H1 (cell line): ENCODE data around the gene RPL3. TPM values are rescaled to one million over a fixed set of nuclear protein-coding genes. Genes with fewer than 3 reads are reported as not detected.

Source experiments
- CTCF ChIA-PET: fragments of 300-600 bp; sonication (Branson Sonifier 250); formaldehyde crosslinking; loops from one replicate; lab custom pipeline; 2021; ENCODE audit not compliant: partially characterized antibody; lab: Charles Lee
- POLR2A ChIA-PET: fragments of 300-600 bp; sonication (Branson Sonifier 250); formaldehyde crosslinking; loops from one replicate; lab custom pipeline; 2021; ENCODE audit warnings: inconsistent platforms; ENCODE audit not compliant: partially characterized antibody; lab: Charles Lee
- DNase-seq, 2 experiments: peaks; one replicate each; pipeline versions ENCODE4 v3.0.0 to v3.0.0-alpha.2; 2010 to 2022; ENCODE audit warnings: low spot score in 2 of 2, low read depth in 1 of 2, mixed read lengths in 1 of 2
- FAIRE-seq: peaks from 2 replicates; lab custom pipeline; 2011; peaks lifted over from hg19 to GRCh38; lab: Jason Lieb, UNC
- H2AFZ ChIP-seq: 2 replicates; pipeline ENCODE4 v1.8.1; 2012; ENCODE audit warnings: low read length, inconsistent platforms
- H2AK5ac ChIP-seq: 2 replicates; pipeline ENCODE4 v1.6.1; 2013; ENCODE audit warnings: low read depth, low read length
- H2BK120ac ChIP-seq: replicated peaks from 2 replicates; pipeline ENCODE3; 2013; ENCODE audit warnings: low read depth, low read length, inconsistent platforms
- H2BK12ac ChIP-seq: 2 replicates; pipeline ENCODE4 v1.6.1; 2013; ENCODE audit warnings: low read depth, low read length
- H2BK15ac ChIP-seq: 2 replicates; pipeline ENCODE4 v1.6.1; 2013; ENCODE audit warnings: low read length
- H2BK20ac ChIP-seq: 2 replicates; pipeline ENCODE4 v1.6.1; 2013; ENCODE audit warnings: low read length
- H2BK5ac ChIP-seq: 2 replicates; pipeline ENCODE4 v1.6.1; 2013; ENCODE audit warnings: low read depth, low read length
- H3K14ac ChIP-seq: 2 replicates; pipeline ENCODE4 v1.6.1; 2013; ENCODE audit warnings: inconsistent platforms; ENCODE audit not compliant: insufficient read length
- H3K18ac ChIP-seq: 2 replicates; pipeline ENCODE4 v1.6.1; 2013; ENCODE audit warnings: low read length; ENCODE audit errors: extremely low read depth
- H3K23ac ChIP-seq: 2 replicates; pipeline ENCODE4 v1.6.1; 2013; ENCODE audit warnings: inconsistent platforms; ENCODE audit not compliant: insufficient read length
- H3K23me2 ChIP-seq: 2 replicates; pipeline ENCODE4 v1.6.1; 2013; ENCODE audit warnings: low read depth, low read length
- H3K27ac ChIP-seq: 2 replicates; pipeline ENCODE4 v1.6.1; 2011; ENCODE audit warnings: low read depth, low read length, inconsistent platforms
- H3K27me3 ChIP-seq, 4 experiments: replicated peaks in 1 of 4; 1 replicate in 1 of 4; 2 replicates in 3 of 4; pipeline versions ENCODE4 v1.6.1 to v1.8.1; 2011 to 2013; ENCODE audit warnings: low read length in 3 of 4, mild to moderate bottlenecking in 3 of 4, inconsistent platforms in 2 of 4, mixed read lengths in 2 of 4, moderate library complexity in 1 of 4; ENCODE audit not compliant: control insufficient read depth in 3 of 4, insufficient read depth in 3 of 4; ENCODE audit errors: extremely low read depth in 1 of 4
- H3K36me3 ChIP-seq, 4 experiments: 2 replicates each; pipeline versions ENCODE4 v1.6.1 to v1.8.1; 2011 to 2013; ENCODE audit warnings: mild to moderate bottlenecking in 4 of 4, low read length in 3 of 4, moderate library complexity in 2 of 4, control low read depth in 1 of 4, inconsistent platforms in 1 of 4; ENCODE audit not compliant: insufficient read depth in 4 of 4, control insufficient read depth in 2 of 4
- H3K4ac ChIP-seq: replicated peaks from 2 replicates; pipeline ENCODE3; 2013; ENCODE audit warnings: low read length, low read depth, mixed read lengths, inconsistent platforms; ENCODE audit not compliant: insufficient read length
- H3K4me1 ChIP-seq, 4 experiments: replicated peaks in 1 of 4; 1 replicate in 1 of 4; 2 replicates in 3 of 4; pipeline versions ENCODE4 v1.6.1 to v1.8.1; 2011 to 2013; ENCODE audit warnings: low read length in 3 of 4, inconsistent platforms in 2 of 4, mixed read lengths in 1 of 4; ENCODE audit not compliant: insufficient read depth in 4 of 4, control insufficient read depth in 3 of 4
- H3K4me2 ChIP-seq, 2 experiments: 2 replicates each; pipeline versions ENCODE4 v1.6.1 to v1.8.1; 2011 to 2013; ENCODE audit warnings: low read depth in 2 of 2, low read length in 2 of 2, control low read depth in 1 of 2, inconsistent platforms in 1 of 2, mild to moderate bottlenecking in 1 of 2; ENCODE audit not compliant: insufficient read depth in 1 of 2
- H3K4me3 ChIP-seq, 4 experiments: fragments of 200-600, 300-600 bp in 1 of 4; sonication (generic), shearing (Covaris generic), sonication (Bioruptor Twin) in 1 of 4; 2 replicates each; pipeline versions ENCODE4 v1.5.1 to v1.8.1; 2011 to 2016; ENCODE audit warnings: low read length in 4 of 4, low read depth in 3 of 4, control low read depth in 2 of 4, inconsistent platforms in 2 of 4, mild to moderate bottlenecking in 2 of 4, mixed read lengths in 1 of 4, moderate library complexity in 1 of 4; ENCODE audit not compliant: insufficient read depth in 2 of 4; ENCODE audit errors: extremely low read depth in 1 of 4
- H3K56ac ChIP-seq: replicated peaks from 2 replicates; pipeline ENCODE3; 2013; ENCODE audit warnings: low read depth, mild to moderate bottlenecking, mixed read lengths, low read length, inconsistent platforms; ENCODE audit not compliant: insufficient read length
- H3K79me1 ChIP-seq: 2 replicates; pipeline ENCODE4 v1.6.1; 2013; ENCODE audit warnings: low read depth, low read length, control low read depth
- H3K79me2 ChIP-seq, 2 experiments: 2 replicates each; pipeline versions ENCODE4 v1.6.1 to v1.8.1; 2012 to 2013; ENCODE audit warnings: low read length in 2 of 2, mild to moderate bottlenecking in 2 of 2, inconsistent platforms in 1 of 2; ENCODE audit not compliant: insufficient read depth in 2 of 2, control insufficient read depth in 1 of 2
- H3K9ac ChIP-seq, 4 experiments: replicated peaks in 1 of 4; 1 replicate in 1 of 4; 2 replicates in 3 of 4; pipeline versions ENCODE4 v1.6.1 to v1.8.1; 2011 to 2013; ENCODE audit warnings: low read depth in 3 of 4, low read length in 3 of 4, control low read depth in 2 of 4, mild to moderate bottlenecking in 2 of 4, moderate library complexity in 2 of 4, inconsistent platforms in 1 of 4; ENCODE audit errors: extremely low read depth in 1 of 4
- H3K9me3 ChIP-seq, 2 experiments: 2 replicates each; pipeline versions ENCODE4 v1.6.1 to v1.8.1; 2012 to 2013; ENCODE audit warnings: mild to moderate bottlenecking in 2 of 2, moderate library complexity in 2 of 2, control low read depth in 1 of 2, inconsistent platforms in 1 of 2, low read depth in 1 of 2, low read length in 1 of 2, mixed read lengths in 1 of 2; ENCODE audit not compliant: insufficient read depth in 2 of 2
- H4K20me1 ChIP-seq, 2 experiments: replicated peaks in 1 of 2; 2 replicates each; pipeline versions ENCODE3 to v1.8.1; 2011 to 2013; ENCODE audit warnings: inconsistent platforms in 2 of 2, low read length in 2 of 2, mild to moderate bottlenecking in 1 of 2; ENCODE audit not compliant: insufficient read depth in 2 of 2, control insufficient read depth in 1 of 2
- H4K5ac ChIP-seq: 2 replicates; pipeline ENCODE4 v1.6.1; 2013; ENCODE audit warnings: low read length, low read depth, mixed read lengths, inconsistent platforms; ENCODE audit not compliant: insufficient read length
- H4K8ac ChIP-seq: 2 replicates; pipeline ENCODE4 v1.8.0; 2013; ENCODE audit warnings: mild to moderate bottlenecking, moderate library complexity, low read length, inconsistent platforms; ENCODE audit not compliant: insufficient read depth; ENCODE audit errors: extremely low read depth
- H4K91ac ChIP-seq: replicated peaks from 2 replicates; pipeline ENCODE3; 2013; ENCODE audit warnings: low read length, mixed read lengths, inconsistent platforms; ENCODE audit not compliant: insufficient read length
- ASH2L ChIP-seq: fragments of 200-600, 300-600 bp; sonication (generic); IDR thresholded peaks from one replicate; pipeline ENCODE4 v1.7.1; 2017; ENCODE audit warnings: low read length
- BACH1 ChIP-seq: IDR thresholded peaks from 2 replicates; pipeline ENCODE4 v1.6.1; 2012; ENCODE audit warnings: low read length, improper control_type of control experiment
- BRCA1 ChIP-seq: IDR thresholded peaks from 2 replicates; pipeline ENCODE4 v1.6.1; 2012; ENCODE audit warnings: low read depth, low read length, improper control_type of control experiment
- KDM1A ChIP-seq: fragments of 200-600, 300-600 bp; sonication (generic); IDR thresholded peaks from 2 replicates; pipeline ENCODE4 v1.7.1; 2016; ENCODE audit warnings: mild to moderate bottlenecking, low read length, borderline replicate concordance
- POLR2A ChIP-seq, 2 experiments: IDR thresholded peaks; 1 replicate in 1 of 2; 2 replicates in 1 of 2; pipeline ENCODE4 v1.6.1; 2011; ENCODE audit warnings: low read depth in 2 of 2, low read length in 2 of 2, mild to moderate bottlenecking in 2 of 2; ENCODE audit errors: control extremely low read depth in 1 of 2
- TAF1 ChIP-seq: IDR thresholded peaks from 2 replicates; pipeline ENCODE4 v1.6.1; 2011; ENCODE audit warnings: mild to moderate bottlenecking, low read depth, low read length
- TBP ChIP-seq: IDR thresholded peaks from 2 replicates; pipeline ENCODE4 v1.6.1; 2011; ENCODE audit warnings: low read depth, low read length, improper control_type of control experiment
- TEAD4 ChIP-seq: IDR thresholded peaks from 2 replicates; pipeline ENCODE4 v1.6.1; 2012; ENCODE audit warnings: low read depth, low read length, inconsistent platforms, mixed read lengths
- ZNF274 ChIP-seq: IDR thresholded peaks from 2 replicates; pipeline ENCODE4 v1.7.0; 2012; ENCODE audit warnings: low read length, borderline replicate concordance; ENCODE audit errors: extremely low read depth
- WGBS, 2 experiments: shearing (Covaris generic) in 1 of 2; methylation state at CpG; one replicate each; pipeline versions ENCODE4 v1.1.6 to v1.1.7; 2013 to 2015; ENCODE audit warnings: low lambda C conversion rate in 2 of 2, mixed read lengths in 2 of 2, inconsistent platforms in 1 of 2, low coverage in 1 of 2, missing lambda C conversion rate in 1 of 2; ENCODE audit not compliant: insufficient replicate concordance in 2 of 2, insufficient coverage in 1 of 2, insufficient read length in 1 of 2; ENCODE audit errors: extremely low coverage in 1 of 2, missing lambda C conversion rate in 1 of 2; 5-methylcytosine and 5-hydroxymethylcytosine counted together
- polyA plus RNA-seq, 7 experiments: library from polyadenylated mRNA; depleted of rRNA in 3 of 7; stranded (reverse) in 5 of 7; unstranded in 2 of 7; fragments of >200 nt in 5 of 7; fragments of 200-250 nt in 2 of 7; gene quantifications; 1 replicate in 5 of 7; 2 replicates in 1 of 7; 4 replicates in 1 of 7; pipeline versions ENCODE4 v1.2.1 to v1.2.3, GENCODE V29; 2011 to 2013; ENCODE audit warnings: missing spikeins in 2 of 7, mixed read lengths in 2 of 7
- total RNA-seq: library from RNA; stranded (reverse); fragmentation: NEBNext Ultra II Directional; extraction: Animal tissue kit (Norgen Biotek cat#: 25700); gene quantifications from 2 replicates; pipeline ENCODE4 v1.2.1, GENCODE V29; 2021
- TF ChIP-seq, protein P1 (sequence below): IDR thresholded peaks from 2 replicates; pipeline ENCODE4 v1.6.1; 2012; ENCODE audit warnings: inconsistent platforms
- TF ChIP-seq, protein P2 (sequence below): IDR thresholded peaks from 2 replicates; pipeline ENCODE4 v1.6.1; 2012; ENCODE audit warnings: inconsistent platforms

RPL3 gene
- total and polyA plus RNA-seq, 2 of the 8 experiments (the other 6 are each of a cell fraction or from before 2014, with no cell fraction given): 2,865 to 5,466 TPM

DNA sequence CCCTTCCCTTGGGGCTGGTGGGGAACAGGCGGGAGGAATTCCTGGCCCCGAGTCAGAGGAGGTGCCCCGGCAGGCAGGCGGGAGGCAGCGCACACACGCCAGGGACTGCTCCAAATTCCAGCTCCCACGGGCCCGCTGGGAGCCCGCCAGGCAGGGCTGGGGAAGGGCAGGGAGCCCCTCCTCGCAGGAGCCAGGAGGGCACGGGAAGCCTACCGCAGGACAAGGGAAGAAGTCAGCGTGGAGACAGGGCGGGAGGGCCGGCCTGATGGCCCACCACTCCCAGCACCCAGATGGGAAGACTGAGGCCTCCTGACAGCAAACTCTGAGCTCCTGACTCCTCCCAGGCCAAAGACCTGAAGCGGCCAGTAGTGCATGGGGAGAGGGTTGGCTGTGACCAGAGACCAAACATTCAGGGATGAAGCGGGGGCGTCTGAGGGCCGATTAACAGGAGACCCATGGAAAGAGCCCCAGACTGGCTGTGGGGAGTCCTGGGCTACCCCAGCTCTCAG, 22.4 kb downstream of the RPL3 start:
- Histone ChIP-seq H3K27ac (no peak overlapping the region), H3K4me1 (peaks cover 2 to 31% (median 13%) of the 10 kb centered on the region in 4 experiments), H4K20me1 (no peaks in the 10 kb centered on the region), H3K27me3 (no peaks in the 10 kb centered on the region; a peak in 1 of 7 replicates), H3K14ac (no peak overlapping the region), H2BK120ac (no peak overlapping the region), H3K9ac (no peak overlapping the region), H4K91ac (peak overlapping the region; percentile 34), H2BK12ac (peak overlapping the region; percentile 94), H3K4me2 (no peak overlapping the region), H3K18ac (no peak overlapping the region; the same call in 1 of the 2 replicates), H3K4me3 (no peak overlapping the region), H3K79me1 (no peaks in the 10 kb centered on the region), H3K36me3 (no peaks in the 10 kb centered on the region), H2BK20ac (no peak overlapping the region; the same call in 1 of the 2 replicates), H3K23me2 (0 out of 2 replicates have a peak, but pooled peaks cover 2% of the 10 kb centered on the region), H3K56ac (no peak overlapping the region), H2AK5ac (no peak overlapping the region), H2BK15ac (no peak overlapping the region), H4K5ac (no peak overlapping the region), H2AFZ (no peak overlapping the region), H4K8ac (no peak overlapping the region; the same call in 1 of the 2 replicates), H2BK5ac (peak overlapping the region; percentile 92; the same call in 1 of the 2 replicates), H3K9me3 (no peaks in the 10 kb centered on the region), H3K4ac (no peak overlapping the region), H3K23ac (no peak overlapping the region), H3K79me2 (no peaks in the 10 kb centered on the region)
- DNase-seq (no peak), FAIRE-seq (no peak)
- TF ChIP-seq, protein P1, sequence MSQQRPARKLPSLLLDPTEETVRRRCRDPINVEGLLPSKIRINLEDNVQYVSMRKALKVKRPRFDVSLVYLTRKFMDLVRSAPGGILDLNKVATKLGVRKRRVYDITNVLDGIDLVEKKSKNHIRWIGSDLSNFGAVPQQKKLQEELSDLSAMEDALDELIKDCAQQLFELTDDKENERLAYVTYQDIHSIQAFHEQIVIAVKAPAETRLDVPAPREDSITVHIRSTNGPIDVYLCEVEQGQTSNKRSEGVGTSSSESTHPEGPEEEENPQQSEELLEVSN: no peak
- TF ChIP-seq TBP (no peak), BRCA1 (no peak), ASH2L (no peak), TAF1 (no peak), BACH1 (no peak), ZNF274 (no peak), TEAD4 (0 out of 2 replicates have a peak, but pooled peaks have one; percentile 24), KDM1A (0 out of 2 replicates have a peak, but pooled peaks have one; percentile 12), POLR2A (IDR thresholded peaks at IDR 0.05; ENCODE audit: control extremely low read depth in 1 of 2, low read depth in 2 of 2, low read length in 2 of 2) (no peak)
- TF ChIP-seq, protein P2, sequence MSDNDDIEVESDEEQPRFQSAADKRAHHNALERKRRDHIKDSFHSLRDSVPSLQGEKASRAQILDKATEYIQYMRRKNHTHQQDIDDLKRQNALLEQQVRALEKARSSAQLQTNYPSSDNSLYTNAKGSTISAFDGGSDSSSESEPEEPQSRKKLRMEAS: 0 out of 2 replicates have a peak, but pooled peaks have one; percentile 8
- WGBS, 2 experiments: 81% methylated on average over 19 of the region's 19 CpGs; no CpG with 5 or more reads in 1 of the 2 experiments
- CTCF ChIA-PET: interaction anchor here (1.0 to 4.2 kb wide), 9 partner anchors 10 to 162 kb away, joined by 3 to 20 read pairs (median 8); no protein-coding TSS in a partner anchor
- POLR2A ChIA-PET: interaction anchor here (0.7 to 37.3 kb wide), 10 partner anchors 10 to 133 kb away, joined by 3 to 692 read pairs (median 4); partner anchors contain the start of genes PDGFB and RPL3
